Keratinocyte (primary cell): Measurements from ENCODE around the gene RUNX1. TPM values are rescaled to one million over a fixed set of nuclear protein-coding genes. Genes with fewer than 3 reads are reported as not detected.

Experiments
- DNase-seq: peaks from one replicate; pipeline ENCODE4 v3.0.0-alpha.2; 2011; ENCODE audit warnings: low read depth, missing footprints, low spot score
- FAIRE-seq: peaks from 2 replicates; lab custom pipeline; 2011; peaks lifted over from hg19 to GRCh38; lab: Jason Lieb, UNC
- H2AFZ ChIP-seq: 2 replicates; pipeline ENCODE4 v1.6.0; 2012; ENCODE audit warnings: low read length, control low read depth, inconsistent platforms; ENCODE audit not compliant: control insufficient read depth
- H3K27ac ChIP-seq: 2 replicates; pipeline ENCODE4 v1.5.1; 2011; ENCODE audit warnings: low read length; ENCODE audit not compliant: control insufficient read depth, insufficient read depth
- H3K27me3 ChIP-seq: 3 replicates; pipeline ENCODE4 v1.6.0; 2011; ENCODE audit warnings: low read length; ENCODE audit not compliant: control insufficient read depth, insufficient read depth; ENCODE audit errors: extremely low read depth
- H3K36me3 ChIP-seq, 2 experiments: 2 replicates in 1 of 2; 3 replicates in 1 of 2; pipeline ENCODE4 v1.5.1; 2011; ENCODE audit warnings: low read length in 2 of 2, mild to moderate bottlenecking in 1 of 2; ENCODE audit not compliant: control insufficient read depth in 2 of 2, insufficient read depth in 2 of 2; ENCODE audit errors: extremely low read depth in 1 of 2
- H3K4me1 ChIP-seq: 3 replicates; pipeline ENCODE4 v1.5.1; 2011; ENCODE audit warnings: low read length; ENCODE audit not compliant: control insufficient read depth, insufficient read depth; ENCODE audit errors: extremely low read depth
- H3K4me2 ChIP-seq: 3 replicates; pipeline ENCODE4 v1.6.0; 2011; ENCODE audit warnings: low read depth, low read length; ENCODE audit not compliant: control insufficient read depth, insufficient read depth; ENCODE audit errors: extremely low read depth
- H3K4me3 ChIP-seq, 3 experiments: fragments of 200-600 bp in 1 of 3; sonication (generic) in 1 of 3; 2 replicates in 2 of 3; 3 replicates in 1 of 3; pipeline ENCODE4 v1.5.1; 2011 to 2016; ENCODE audit warnings: low read length in 3 of 3, mild to moderate bottlenecking in 3 of 3, control low read depth in 2 of 3, inconsistent platforms in 1 of 3, low read depth in 1 of 3, mixed read lengths in 1 of 3, mixed run types in 1 of 3, moderate library complexity in 1 of 3; ENCODE audit not compliant: control insufficient read depth in 2 of 3, insufficient read depth in 2 of 3; ENCODE audit errors: extremely low read depth in 1 of 3
- H3K79me2 ChIP-seq: 2 replicates; pipeline ENCODE4 v1.6.0; 2012; ENCODE audit warnings: low read length; ENCODE audit not compliant: control insufficient read depth, insufficient read depth
- H3K9ac ChIP-seq: 3 replicates; pipeline ENCODE4 v1.6.0; 2011; ENCODE audit warnings: low read length; ENCODE audit not compliant: control insufficient read depth, insufficient read depth; ENCODE audit errors: extremely low read depth
- H3K9me1 ChIP-seq: 3 replicates; pipeline ENCODE4 v1.6.0; 2011; ENCODE audit warnings: low read length; ENCODE audit not compliant: control insufficient read depth, insufficient read depth; ENCODE audit errors: extremely low read depth
- H3K9me3 ChIP-seq: 2 replicates; pipeline ENCODE4 v1.5.1; 2012; ENCODE audit warnings: low read depth, low read length; ENCODE audit not compliant: control insufficient read depth
- H4K20me1 ChIP-seq: 3 replicates; pipeline ENCODE4 v1.6.0; 2011; ENCODE audit warnings: low read length; ENCODE audit not compliant: control insufficient read depth, insufficient read depth; ENCODE audit errors: extremely low read depth
- CTCF ChIP-seq, 3 experiments: IDR thresholded peaks in 1 of 3; conservative IDR thresholded peaks in 1 of 3; optimal IDR thresholded peaks in 1 of 3; 2 replicates in 2 of 3; 3 replicates in 1 of 3; pipeline versions ENCODE3 to v1.5.1; 2011; ENCODE audit warnings: low read length in 3 of 3, mild to moderate bottlenecking in 3 of 3, moderate library complexity in 2 of 3, control low read depth in 1 of 3, inconsistent platforms in 1 of 3; ENCODE audit not compliant: insufficient read depth in 2 of 3; ENCODE audit errors: extremely low read depth in 1 of 3
- EZH2 ChIP-seq: IDR thresholded peaks from one replicate; pipeline ENCODE4 v1.6.1; 2012; ENCODE audit warnings: inconsistent platforms, mild to moderate bottlenecking, low read length, moderate library complexity
- dilution Hi-C: fragments of 300-500 bp; cut with MboI; formaldehyde crosslinking; loops from one replicate; pipeline ENCODE4 v1.7.0; 2020; ENCODE audit warnings: low sequenced_read_pairs; ENCODE audit not compliant: extremely low pct_ligation_motif_present
- polyA plus RNA-seq, 5 experiments: library from polyadenylated mRNA; depleted of rRNA in 3 of 5; stranded (reverse) in 3 of 5; stranded (forward) in 1 of 5; unstranded in 1 of 5; fragments of >200 nt; gene quantifications; 1 replicate in 1 of 5; 2 replicates in 3 of 5; 3 replicates in 1 of 5; pipeline versions ENCODE4 v1.2.1 to v1.2.3, GENCODE V29; 2011 to 2012; ENCODE audit warnings: missing spikeins in 2 of 5, low read depth in 1 of 5, low replicate concordance in 1 of 5

RUNX1 gene
- polyA plus RNA-seq, 1 donor (not counting 4 experiments of a cell fraction or from before 2014, with no cell fraction given), result 44.9 TPM

- H3K9ac ChIP-seq, result no peak overlapping the region
- H3K27ac ChIP-seq, result no peak overlapping the region
- H3K9me3 ChIP-seq, result no peaks in the 10 kb centered on the region
- H3K27me3 ChIP-seq, result no peaks in the 10 kb centered on the region
- no peak overlapping the region for H3K4me3 ChIP-seq
- no peaks in the 10 kb centered on the region for H3K9me1 ChIP-seq
- DNase-seq, result no peak
- H3K4me2 ChIP-seq, result no peak overlapping the region
- TF ChIP-seq CTCF (optimal IDR thresholded peaks at IDR 0.05 in 1 of 3, IDR thresholded peaks at IDR 0.05 in 1 of 3, conservative IDR thresholded peaks at IDR 0.05 in 1 of 3; ENCODE audit: extremely low read depth in 1 of 3, insufficient read depth in 2 of 3, low read length in 3 of 3), result no peak
- no peak for TF ChIP-seq EZH2
- no peaks in the 10 kb centered on the region for H3K79me2 ChIP-seq
- peaks cover 4% of the 10 kb centered on the region for H3K4me1 ChIP-seq
- FAIRE-seq, result no peak
- dilution Hi-C loops, result no loop called here
- no peaks in the 10 kb centered on the region for H4K20me1 ChIP-seq
- H3K36me3 ChIP-seq, result no peaks in the 10 kb centered on the region
- no peak overlapping the region for H2AFZ ChIP-seq
Measured at GRCh38 chr21:34997294-34997693, 51.8 kb downstream of the RUNX1 start.

- peaks cover 4% of the 10 kb centered on the region for H3K4me1 ChIP-seq
- H3K9me3 ChIP-seq, result no peaks in the 10 kb centered on the region
- no peak overlapping the region for H2AFZ ChIP-seq
- H3K36me3 ChIP-seq, result no peaks in the 10 kb centered on the region
- no peaks in the 10 kb centered on the region for H3K9me1 ChIP-seq
- no peaks in the 10 kb centered on the region for H3K27me3 ChIP-seq
- H4K20me1 ChIP-seq, result no peaks in the 10 kb centered on the region
- no peak overlapping the region for H3K4me3 ChIP-seq
- H3K27ac ChIP-seq, result no peak overlapping the region
- DNase-seq (no peak), FAIRE-seq (no peak)
- no peak overlapping the region for H3K4me2 ChIP-seq
- H3K9ac ChIP-seq, result no peak overlapping the region
- H3K79me2 ChIP-seq, result no peaks in the 10 kb centered on the region
- TF ChIP-seq CTCF (optimal IDR thresholded peaks at IDR 0.05 in 1 of 3, IDR thresholded peaks at IDR 0.05 in 1 of 3, conservative IDR thresholded peaks at IDR 0.05 in 1 of 3; ENCODE audit: extremely low read depth in 1 of 3, insufficient read depth in 2 of 3, low read length in 3 of 3) (no peak), EZH2 (no peak)
- dilution Hi-C loops, result no loop called here
Measured at GRCh38 chr21:34996304-34997101, 52.6 kb downstream of the RUNX1 start.
